Measurements from ENCODE around the gene HDGF. TPM values are rescaled to one million over a fixed set of nuclear protein-coding genes. Genes with fewer than 3 reads are reported as not detected.
A peak's percentile ranks its signal among the peaks of the same experiment; 100 is the strongest.

HDGF gene
- total and polyA plus RNA-seq, 2 experiments from 2014 or later: 106 to 251 TPM

DNA sequence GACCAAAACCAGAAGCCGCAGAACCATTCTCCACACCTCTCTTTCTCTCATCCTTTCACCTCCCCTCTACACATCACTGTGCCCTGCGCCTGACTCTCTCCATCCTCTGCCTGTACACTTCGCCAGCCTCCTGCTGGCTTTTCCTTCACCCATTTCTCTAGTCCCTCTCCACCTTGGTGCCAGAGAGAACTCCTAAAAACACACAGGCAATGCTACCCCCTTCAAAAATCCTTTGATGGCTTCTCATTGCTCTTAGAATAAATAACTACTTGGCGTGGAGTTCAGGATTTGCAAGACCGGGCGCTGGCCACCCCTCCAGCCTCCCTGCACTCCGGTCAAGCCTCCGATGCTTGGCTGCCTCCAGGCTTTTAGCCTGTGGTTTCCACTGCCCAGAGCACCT, 54.7 kb downstream of the HDGF start:
- Mint-ChIP-seq H3K27me3 (ENCODE audit: insufficient read depth, low read depth, poor library complexity) (peaks cover 18% of the 10 kb centered on the region), H3K9me3 (no peaks in the 10 kb centered on the region; the same call in 1 of the 3 replicates), H3K4me1 (peaks cover 41% of the 10 kb centered on the region), H3K36me3 (ENCODE audit: low read depth) (peaks cover 42% of the 10 kb centered on the region), H3K4me3 (no peak overlapping the region; the same call in 2 of the 3 replicates), H3K27ac (no peak overlapping the region)
- no peaks in the 10 kb centered on the region for H3K79me2 ChIP-seq (replicated peaks; ENCODE audit: insufficient read depth)
- no peaks in the 10 kb centered on the region; the same call in 1 of the 2 replicates for H3K36me3 ChIP-seq (ENCODE audit: insufficient read depth)
- TF ChIP-seq, protein P1, sequence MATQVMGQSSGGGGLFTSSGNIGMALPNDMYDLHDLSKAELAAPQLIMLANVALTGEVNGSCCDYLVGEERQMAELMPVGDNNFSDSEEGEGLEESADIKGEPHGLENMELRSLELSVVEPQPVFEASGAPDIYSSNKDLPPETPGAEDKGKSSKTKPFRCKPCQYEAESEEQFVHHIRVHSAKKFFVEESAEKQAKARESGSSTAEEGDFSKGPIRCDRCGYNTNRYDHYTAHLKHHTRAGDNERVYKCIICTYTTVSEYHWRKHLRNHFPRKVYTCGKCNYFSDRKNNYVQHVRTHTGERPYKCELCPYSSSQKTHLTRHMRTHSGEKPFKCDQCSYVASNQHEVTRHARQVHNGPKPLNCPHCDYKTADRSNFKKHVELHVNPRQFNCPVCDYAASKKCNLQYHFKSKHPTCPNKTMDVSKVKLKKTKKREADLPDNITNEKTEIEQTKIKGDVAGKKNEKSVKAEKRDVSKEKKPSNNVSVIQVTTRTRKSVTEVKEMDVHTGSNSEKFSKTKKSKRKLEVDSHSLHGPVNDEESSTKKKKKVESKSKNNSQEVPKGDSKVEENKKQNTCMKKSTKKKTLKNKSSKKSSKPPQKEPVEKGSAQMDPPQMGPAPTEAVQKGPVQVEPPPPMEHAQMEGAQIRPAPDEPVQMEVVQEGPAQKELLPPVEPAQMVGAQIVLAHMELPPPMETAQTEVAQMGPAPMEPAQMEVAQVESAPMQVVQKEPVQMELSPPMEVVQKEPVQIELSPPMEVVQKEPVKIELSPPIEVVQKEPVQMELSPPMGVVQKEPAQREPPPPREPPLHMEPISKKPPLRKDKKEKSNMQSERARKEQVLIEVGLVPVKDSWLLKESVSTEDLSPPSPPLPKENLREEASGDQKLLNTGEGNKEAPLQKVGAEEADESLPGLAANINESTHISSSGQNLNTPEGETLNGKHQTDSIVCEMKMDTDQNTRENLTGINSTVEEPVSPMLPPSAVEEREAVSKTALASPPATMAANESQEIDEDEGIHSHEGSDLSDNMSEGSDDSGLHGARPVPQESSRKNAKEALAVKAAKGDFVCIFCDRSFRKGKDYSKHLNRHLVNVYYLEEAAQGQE (IDR thresholded peaks at IDR 0.05; ENCODE audit: unreplicated experiment): no peak
- no peak overlapping the region for H3K27ac ChIP-seq (ENCODE audit: low read depth)
- no peak overlapping the region for H3K4me3 ChIP-seq
- no peaks in the 10 kb centered on the region; the same call in 1 of the 2 replicates for H4K20me1 ChIP-seq (replicated peaks; ENCODE audit: insufficient read depth)
- no peaks in the 10 kb centered on the region for H3K9me2 ChIP-seq (ENCODE audit: insufficient read depth)
- H3F3A ChIP-seq (replicated peaks; ENCODE audit: low read depth): peaks cover 25% of the 10 kb centered on the region
- no peak overlapping the region for H2AFZ ChIP-seq
- H3K4me1 ChIP-seq (ENCODE audit: insufficient read depth): peaks cover 28% of the 10 kb centered on the region
- ATAC-seq (no peak), DNase-seq (ENCODE audit: low spot score) (no peak)
- no peak overlapping the region for H3K4me2 ChIP-seq
- peaks cover 4% of the 10 kb centered on the region for H3K27me3 ChIP-seq (ENCODE audit: insufficient read depth)

DNA sequence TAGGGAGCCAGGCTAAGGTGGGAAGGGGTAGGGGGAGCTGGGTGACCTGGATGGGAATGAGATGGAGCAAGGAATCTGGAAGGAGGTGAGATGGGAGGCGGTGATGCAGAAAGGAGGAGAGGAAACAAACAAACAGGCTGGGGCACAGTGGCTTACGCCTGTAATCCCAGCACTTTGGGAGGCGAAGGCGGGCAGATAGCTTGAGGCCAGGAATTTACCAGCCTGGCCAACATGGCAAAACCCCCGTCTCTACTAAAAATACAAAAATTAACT, 56.8 kb downstream of the HDGF start:
- Histone ChIP-seq H3K4me1 (ENCODE audit: insufficient read depth) (peaks cover 49% of the 10 kb centered on the region), H2AFZ (peak overlapping the region; percentile 78), H3F3A (replicated peaks; ENCODE audit: low read depth) (peaks cover 36% of the 10 kb centered on the region), H3K36me3 (ENCODE audit: insufficient read depth) (no peaks in the 10 kb centered on the region; the same call in 1 of the 2 replicates), H3K79me2 (replicated peaks; ENCODE audit: insufficient read depth) (no peaks in the 10 kb centered on the region), H3K9me2 (ENCODE audit: insufficient read depth) (no peaks in the 10 kb centered on the region), H4K20me1 (replicated peaks; ENCODE audit: insufficient read depth) (no peaks in the 10 kb centered on the region), H3K4me3 (peak overlapping the region; percentile 51), H3K27ac (ENCODE audit: low read depth) (peak overlapping the region; percentile 97), H3K4me2 (peak overlapping the region; percentile 81), H3K27me3 (ENCODE audit: insufficient read depth) (peaks cover 22% of the 10 kb centered on the region)
- Mint-ChIP-seq H3K9me3 (no peaks in the 10 kb centered on the region; the same call in 2 of the 3 replicates), H3K4me3 (peak overlapping the region; percentile 0; the same call in 1 of the 3 replicates), H3K27me3 (ENCODE audit: insufficient read depth, low read depth, poor library complexity) (peaks cover 22% of the 10 kb centered on the region), H3K4me1 (peaks cover 57% of the 10 kb centered on the region), H3K36me3 (ENCODE audit: low read depth) (peaks cover 22% of the 10 kb centered on the region), H3K27ac (peak overlapping the region; percentile 43)
- no peak for ATAC-seq
- DNase-seq (ENCODE audit: low spot score): peak; percentile 61
- TF ChIP-seq, protein P1 (IDR thresholded peaks at IDR 0.05; ENCODE audit: unreplicated experiment): no peak
- TF ChIP-seq JUNB (IDR thresholded peaks at IDR 0.05; ENCODE audit: unreplicated experiment) (no peak), POLR2AphosphoS5 (IDR thresholded peaks at IDR 0.05; ENCODE audit: low read depth) (no peak), NANOG (IDR thresholded peaks at IDR 0.05; ENCODE audit: borderline replicate concordance) (no peak), CREB1 (CRISPR knock-in tag; IDR thresholded peaks at IDR 0.05; ENCODE audit: low read depth) (no peak), ZNF331 (CRISPR knock-in tag; IDR thresholded peaks at IDR 0.05; ENCODE audit: low read depth) (no peak), EZH2 (IDR thresholded peaks at IDR 0.05; ENCODE audit: low read depth, unreplicated experiment) (no peak)
- TF ChIP-seq, protein P2, sequence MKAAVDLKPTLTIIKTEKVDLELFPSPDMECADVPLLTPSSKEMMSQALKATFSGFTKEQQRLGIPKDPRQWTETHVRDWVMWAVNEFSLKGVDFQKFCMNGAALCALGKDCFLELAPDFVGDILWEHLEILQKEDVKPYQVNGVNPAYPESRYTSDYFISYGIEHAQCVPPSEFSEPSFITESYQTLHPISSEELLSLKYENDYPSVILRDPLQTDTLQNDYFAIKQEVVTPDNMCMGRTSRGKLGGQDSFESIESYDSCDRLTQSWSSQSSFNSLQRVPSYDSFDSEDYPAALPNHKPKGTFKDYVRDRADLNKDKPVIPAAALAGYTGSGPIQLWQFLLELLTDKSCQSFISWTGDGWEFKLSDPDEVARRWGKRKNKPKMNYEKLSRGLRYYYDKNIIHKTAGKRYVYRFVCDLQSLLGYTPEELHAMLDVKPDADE (IDR thresholded peaks at IDR 0.05): no peak
- TF ChIP-seq, protein P3, sequence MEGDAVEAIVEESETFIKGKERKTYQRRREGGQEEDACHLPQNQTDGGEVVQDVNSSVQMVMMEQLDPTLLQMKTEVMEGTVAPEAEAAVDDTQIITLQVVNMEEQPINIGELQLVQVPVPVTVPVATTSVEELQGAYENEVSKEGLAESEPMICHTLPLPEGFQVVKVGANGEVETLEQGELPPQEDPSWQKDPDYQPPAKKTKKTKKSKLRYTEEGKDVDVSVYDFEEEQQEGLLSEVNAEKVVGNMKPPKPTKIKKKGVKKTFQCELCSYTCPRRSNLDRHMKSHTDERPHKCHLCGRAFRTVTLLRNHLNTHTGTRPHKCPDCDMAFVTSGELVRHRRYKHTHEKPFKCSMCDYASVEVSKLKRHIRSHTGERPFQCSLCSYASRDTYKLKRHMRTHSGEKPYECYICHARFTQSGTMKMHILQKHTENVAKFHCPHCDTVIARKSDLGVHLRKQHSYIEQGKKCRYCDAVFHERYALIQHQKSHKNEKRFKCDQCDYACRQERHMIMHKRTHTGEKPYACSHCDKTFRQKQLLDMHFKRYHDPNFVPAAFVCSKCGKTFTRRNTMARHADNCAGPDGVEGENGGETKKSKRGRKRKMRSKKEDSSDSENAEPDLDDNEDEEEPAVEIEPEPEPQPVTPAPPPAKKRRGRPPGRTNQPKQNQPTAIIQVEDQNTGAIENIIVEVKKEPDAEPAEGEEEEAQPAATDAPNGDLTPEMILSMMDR (conservative IDR thresholded peaks at IDR 0.05; ENCODE audit: low read depth in 2 of 2): no peak

Measured in GM23338 (cell line).